UCSD-AML1 (cell line): Measurements from ENCODE around the gene PDLIM7.

ENCODE experiments used
- DNase-seq: peaks from one replicate; lab custom pipeline; 2025; ENCODE audit not compliant: unreplicated experiment; lab: John Stamatoyannopoulos, UW

The PDLIM7 gene

GRCh38 chr5:177458912-177459350 is 38.5 kb downstream of the PDLIM7 start:
- no peak for DNase-seq

GRCh38 chr5:177457852-177458681 is 39.3 kb downstream of the PDLIM7 start:
- DNase-seq, result no peak

DNA sequence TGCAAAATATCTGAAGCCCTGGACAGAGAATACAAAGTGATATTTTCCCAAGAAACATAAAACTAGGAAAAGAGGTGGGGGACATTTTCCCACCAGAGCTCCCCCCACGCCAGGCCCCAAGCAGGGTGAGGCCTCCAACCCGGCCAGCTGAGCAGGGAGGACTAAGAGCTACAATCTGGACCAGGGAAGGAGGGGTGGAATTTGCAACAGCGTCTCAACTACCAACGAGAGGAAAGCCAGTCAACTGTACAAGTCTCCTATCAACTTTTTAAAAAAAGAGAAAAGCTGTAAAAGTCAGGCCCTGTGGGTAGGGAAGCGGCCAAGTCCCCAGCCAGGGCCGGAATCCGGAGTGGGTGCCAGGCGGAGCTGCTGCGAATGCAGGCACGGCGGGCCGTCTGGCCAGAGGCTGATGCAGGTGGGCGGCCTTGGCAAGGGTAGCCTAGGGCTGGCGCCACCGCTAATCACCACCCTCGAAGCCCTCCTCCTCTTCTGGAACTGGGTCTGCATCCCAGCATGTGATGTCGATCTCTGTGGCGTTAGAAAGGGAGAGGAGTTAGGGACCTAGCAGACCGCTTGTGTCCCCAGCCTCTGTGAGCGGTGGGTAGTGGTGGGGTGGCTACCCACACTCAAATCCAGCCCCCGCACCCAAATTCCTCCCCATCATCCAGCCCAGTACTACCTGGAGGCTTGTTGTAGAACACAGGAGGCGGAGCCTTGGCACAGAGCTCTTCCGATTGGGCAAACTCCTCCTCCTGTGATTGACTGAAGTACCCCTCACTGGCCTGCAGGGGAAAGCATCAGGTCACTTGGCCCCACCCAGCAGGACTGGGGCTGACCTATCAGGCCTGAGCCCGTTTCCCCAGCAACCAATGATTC is 40.2 kb downstream of the PDLIM7 start:
- peak; percentile 87 for DNase-seq

- DNase-seq, result no peak
These were observed 40.8 kb downstream of the PDLIM7 start for GRCh38 chr5:177456591-177456964.

DNA sequence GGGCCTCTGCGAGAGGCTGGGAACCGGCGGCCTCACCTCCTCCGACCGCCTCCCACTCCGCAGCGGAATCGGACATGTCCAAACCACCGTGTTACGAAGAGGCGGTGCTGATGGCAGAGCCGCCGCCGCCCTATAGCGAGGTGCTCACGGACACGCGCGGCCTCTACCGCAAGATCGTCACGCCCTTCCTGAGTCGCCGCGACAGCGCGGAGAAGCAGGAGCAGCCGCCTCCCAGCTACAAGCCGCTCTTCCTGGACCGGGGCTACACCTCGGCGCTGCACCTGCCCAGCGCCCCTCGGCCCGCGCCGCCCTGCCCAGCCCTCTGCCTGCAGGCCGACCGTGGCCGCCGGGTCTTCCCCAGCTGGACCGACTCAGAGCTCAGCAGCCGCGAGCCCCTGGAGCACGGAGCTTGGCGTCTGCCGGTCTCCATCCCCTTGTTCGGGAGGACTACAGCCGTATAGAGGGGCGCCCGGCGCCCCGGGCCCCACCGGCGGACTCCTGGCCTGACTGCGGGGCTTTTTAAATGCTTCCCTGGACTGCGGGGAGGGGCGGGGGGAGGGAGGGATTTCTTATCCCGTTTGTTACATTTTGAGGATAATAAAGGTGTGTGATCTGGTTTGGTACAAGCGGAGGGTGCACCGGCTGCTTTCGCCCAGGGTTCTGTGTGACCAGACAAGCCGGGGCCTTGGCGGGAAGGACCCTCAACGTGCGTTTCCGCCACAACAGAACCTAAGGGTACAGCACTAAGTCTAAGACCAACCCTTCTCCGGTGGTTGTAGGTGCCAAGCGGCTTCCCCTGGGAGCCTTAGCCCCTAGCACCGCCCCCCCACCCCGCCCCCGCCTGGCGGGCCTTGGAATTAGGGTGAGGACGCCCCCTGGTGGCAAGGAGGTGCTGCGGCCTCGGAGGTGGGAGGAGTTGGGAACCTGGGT is 41.5 kb downstream of the PDLIM7 start:
- peak; percentile 91 for DNase-seq

- DNase-seq, result peak; percentile 82
These were observed 42.3 kb downstream of the PDLIM7 start for GRCh38 chr5:177455036-177455660.

DNA sequence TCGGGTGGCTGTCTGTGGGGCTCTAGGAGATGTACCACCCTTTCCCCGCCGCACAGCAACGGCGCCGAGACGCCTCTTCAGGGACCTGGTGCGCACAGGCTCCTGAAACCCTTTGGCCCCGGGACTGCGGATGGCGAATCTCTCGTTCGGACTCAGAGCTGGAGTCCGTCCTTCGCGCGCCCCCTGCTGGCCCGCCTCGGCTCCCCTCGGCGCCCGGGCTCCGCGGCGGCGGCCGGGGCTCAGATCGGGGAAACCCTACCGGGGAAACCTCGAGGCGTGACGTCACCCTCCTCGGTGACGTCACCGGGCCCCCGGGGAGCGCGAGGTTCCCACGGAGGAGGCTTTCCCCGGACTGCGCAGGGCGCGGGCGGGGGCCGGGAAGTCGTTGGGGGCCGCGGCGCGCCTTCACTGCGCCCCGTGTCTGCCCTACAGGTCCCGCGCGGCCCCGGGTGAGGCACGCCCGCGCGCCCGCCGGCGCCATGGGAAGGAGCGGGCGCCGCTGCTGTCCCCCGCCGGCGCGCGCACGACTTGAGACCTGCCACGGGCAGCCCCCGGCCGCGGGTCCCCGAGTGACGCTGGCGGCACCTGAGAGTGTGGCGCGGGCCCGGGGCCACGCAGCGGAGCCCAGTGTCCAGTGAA is 42.9 kb downstream of the PDLIM7 start:
- DNase-seq, result peak; percentile 93

- no peak for DNase-seq
These were observed 43.5 kb downstream of the PDLIM7 start for GRCh38 chr5:177453852-177454396.

DNA sequence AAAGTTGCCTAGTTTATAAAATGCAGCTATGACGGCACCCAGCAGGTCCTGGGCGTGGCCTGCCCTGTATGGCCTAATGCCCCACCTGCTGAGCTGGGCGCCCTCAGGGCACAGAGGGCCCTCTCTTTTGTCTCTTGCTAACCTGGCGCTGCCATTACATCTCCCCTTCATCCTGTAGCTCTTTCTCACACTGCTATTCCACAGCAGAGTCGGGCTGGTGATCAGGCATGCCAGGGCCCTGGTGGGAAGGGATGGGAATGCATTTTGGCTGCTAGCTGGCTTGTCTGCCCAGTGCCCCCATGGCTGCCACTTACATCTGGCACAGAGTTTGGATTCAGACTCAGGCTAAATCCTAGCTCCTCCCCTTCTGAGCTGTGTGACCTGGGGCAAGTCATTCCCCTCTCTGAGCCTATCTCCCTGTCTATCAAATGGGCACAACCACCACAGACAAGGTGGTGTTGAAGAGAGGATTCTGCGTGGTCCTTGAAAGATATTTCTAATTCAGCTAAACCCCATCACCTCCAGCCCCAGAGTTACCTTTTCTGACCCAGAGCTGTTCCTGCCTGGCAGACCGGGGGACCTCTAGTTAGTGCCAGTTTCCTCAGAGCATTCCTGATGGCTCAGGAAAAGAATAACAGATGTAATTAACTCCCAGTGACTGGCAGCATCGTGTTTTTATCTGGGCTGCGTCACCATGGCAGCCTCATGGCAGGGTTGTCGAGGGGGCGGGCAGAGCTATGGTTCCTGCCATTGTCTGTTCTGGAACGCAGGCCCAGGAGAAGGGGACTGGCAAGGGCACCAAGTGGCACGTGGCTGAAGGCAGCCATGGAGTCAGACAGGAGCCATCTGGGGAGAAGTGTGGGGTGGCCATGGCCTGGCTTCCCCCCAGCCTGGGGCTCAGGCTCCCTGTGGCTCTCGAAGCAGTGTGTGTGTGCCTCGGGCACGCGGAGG is 44.4 kb downstream of the PDLIM7 start:
- DNase-seq, result no peak

DNA sequence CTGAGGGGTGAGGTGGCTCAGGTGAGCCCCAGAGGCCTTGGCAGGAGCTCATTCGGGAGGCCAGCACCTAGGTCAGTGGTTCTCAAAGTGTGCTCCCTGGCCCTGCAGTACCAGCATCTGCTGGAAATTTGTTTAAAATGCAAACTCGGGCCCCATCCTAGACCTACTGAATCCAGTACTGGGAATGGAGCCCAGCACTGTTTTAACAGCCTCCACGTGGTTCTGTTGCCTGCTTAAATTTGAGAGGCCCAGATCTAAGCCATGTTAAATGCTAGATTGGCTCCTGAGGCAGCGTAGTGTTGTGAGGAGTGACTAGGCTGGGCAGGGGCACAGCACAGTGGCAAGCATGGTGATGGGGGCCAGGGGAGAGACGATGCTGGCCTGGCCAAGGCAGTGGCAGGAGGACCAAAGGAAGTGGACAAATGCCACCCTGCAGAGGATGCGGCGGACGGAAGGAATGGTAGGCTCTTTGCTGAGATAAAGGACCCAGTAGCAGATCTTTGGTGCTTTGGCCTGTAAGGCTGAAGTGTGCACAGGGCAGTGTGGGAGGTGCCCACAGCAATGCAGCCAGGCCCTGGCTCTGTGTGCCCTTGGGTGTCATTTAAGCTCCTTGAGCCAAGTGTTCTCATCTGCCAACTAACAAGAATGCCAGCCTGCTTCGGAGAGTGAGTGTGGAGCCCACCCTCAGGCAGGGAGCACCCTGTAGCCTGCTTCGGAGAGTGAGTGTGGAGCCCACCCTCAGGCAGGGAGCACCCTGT is 46.6 kb downstream of the PDLIM7 start:
- no peak for DNase-seq

- DNase-seq, result no peak
These were observed 48.0 kb downstream of the PDLIM7 start for GRCh38 chr5:177449140-177450061.

- no peak for DNase-seq
These were observed 49.0 kb downstream of the PDLIM7 start for GRCh38 chr5:177448244-177448950.

DNA sequence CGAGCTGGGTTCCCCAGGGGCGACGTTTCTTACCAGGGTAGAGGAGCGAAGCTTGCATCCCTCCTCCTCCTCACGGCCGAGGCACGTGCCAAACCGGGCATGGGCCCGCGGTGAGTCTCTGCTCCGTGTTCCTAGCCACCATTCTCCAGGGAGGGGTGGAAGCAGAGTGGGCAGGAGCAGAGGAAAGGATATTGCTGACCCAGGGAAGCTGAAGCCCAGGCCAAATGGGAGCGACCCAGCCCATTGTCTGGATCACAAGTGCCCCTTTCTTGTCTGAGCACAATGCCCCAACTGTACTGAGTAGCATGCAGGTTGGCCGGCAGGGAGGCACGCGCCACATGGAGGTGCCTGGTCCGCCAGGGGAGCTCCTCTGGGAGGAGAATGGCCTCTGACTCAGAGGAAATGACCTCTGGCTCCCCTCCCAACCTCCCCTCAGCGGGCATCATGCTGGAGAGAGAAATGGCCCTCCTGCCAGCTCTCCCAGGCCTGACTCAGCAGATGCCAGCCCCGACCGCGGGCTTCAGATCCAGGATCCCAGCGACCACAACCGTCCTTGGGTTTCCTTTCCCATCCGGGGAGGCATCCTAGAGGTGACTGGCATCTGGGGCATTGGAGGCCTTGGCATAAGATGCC is 49.7 kb downstream of the PDLIM7 start:
- peak; percentile 75 for DNase-seq

DNA sequence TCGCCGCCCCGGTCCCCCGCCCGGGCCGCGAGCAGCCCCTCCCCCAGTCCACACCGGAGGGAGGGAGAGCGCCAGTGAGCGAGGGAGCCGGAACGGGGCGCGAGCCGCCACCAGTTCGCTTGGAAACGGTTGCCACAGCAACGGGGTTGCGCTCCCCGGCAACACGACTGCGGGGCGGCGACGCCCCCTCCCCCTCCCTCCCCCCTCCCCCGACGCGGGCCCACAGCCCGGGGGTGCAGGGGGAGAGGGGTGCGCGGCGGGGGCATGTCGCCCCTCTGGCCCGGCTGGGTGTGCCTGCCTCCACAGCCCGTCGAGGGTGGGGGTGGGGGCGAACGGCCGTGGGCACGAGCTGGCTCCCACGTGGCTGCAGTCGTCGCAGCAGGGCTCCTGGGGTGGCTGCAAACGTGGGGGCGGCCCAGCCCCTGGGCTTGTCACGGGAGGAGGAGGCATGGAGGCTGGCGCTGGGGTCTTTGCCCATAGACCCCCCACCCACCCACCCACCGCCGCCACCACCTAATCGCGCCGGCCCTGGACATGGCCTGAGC is 50.3 kb downstream of the PDLIM7 start:
- DNase-seq, result peak; percentile 65
